Mucosa of stomach (tissue), 1 donor: ENCODE results near the gene MAGI2.

Source experiments
- H3K27me3 ChIP-seq: one replicate; pipeline ENCODE4 v1.7.0; 2013; ENCODE audit warnings: mild to moderate bottlenecking, low read length; ENCODE audit not compliant: control insufficient read depth, insufficient read depth
- H3K36me3 ChIP-seq: one replicate; pipeline ENCODE4 v1.7.0; 2013; ENCODE audit warnings: low read length; ENCODE audit not compliant: control insufficient read depth, insufficient read depth
- H3K4me1 ChIP-seq: one replicate; pipeline ENCODE4 v1.7.0; 2013; ENCODE audit warnings: mild to moderate bottlenecking, low read length; ENCODE audit not compliant: control insufficient read depth, insufficient read depth
- H3K4me3 ChIP-seq: one replicate; pipeline ENCODE4 v1.7.0; 2013; ENCODE audit warnings: low read length
- H3K9ac ChIP-seq: one replicate; pipeline ENCODE4 v1.7.0; 2013; ENCODE audit warnings: mild to moderate bottlenecking, low read length, moderate library complexity
- H3K9me3 ChIP-seq: one replicate; pipeline ENCODE4 v1.7.0; 2013; ENCODE audit warnings: mild to moderate bottlenecking, low read length, moderate library complexity; ENCODE audit not compliant: control insufficient read depth
- donor health status: Pancreatic carcinoma.

Gene MAGI2

DNA sequence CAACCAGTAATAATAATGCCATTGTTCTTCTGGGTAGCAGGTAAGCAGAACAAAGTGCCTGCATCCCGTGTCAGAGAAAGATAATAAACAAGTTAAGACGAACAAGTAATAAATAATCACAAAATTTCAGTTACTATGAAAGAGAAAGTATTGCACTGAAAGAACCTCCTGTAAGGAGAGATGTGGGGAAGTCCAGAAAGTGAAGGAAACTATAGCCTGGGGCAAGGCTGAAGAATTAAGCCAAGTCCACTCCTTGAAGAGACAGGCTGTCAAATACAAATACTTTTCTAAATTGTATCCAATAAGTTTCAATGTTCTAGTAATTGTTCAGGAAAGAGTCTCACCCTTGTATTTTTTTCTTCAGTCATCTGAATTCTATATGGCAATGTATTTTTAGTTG, 611.4 kb downstream of the MAGI2 start:
- H3K4me1 ChIP-seq = no peaks in the 10 kb centered on the region
- no peak overlapping the region for H3K4me3 ChIP-seq
- H3K9me3 ChIP-seq = no peaks in the 10 kb centered on the region
- H3K36me3 ChIP-seq = no peaks in the 10 kb centered on the region
- H3K27me3 ChIP-seq = no peaks in the 10 kb centered on the region
- no peak overlapping the region for H3K9ac ChIP-seq

GRCh38 chr7:78835897-78836296, 617.6 kb downstream of the MAGI2 start:
- no peaks in the 10 kb centered on the region for H3K36me3 ChIP-seq
- no peaks in the 10 kb centered on the region for H3K9me3 ChIP-seq
- no peaks in the 10 kb centered on the region for H3K27me3 ChIP-seq

DNA sequence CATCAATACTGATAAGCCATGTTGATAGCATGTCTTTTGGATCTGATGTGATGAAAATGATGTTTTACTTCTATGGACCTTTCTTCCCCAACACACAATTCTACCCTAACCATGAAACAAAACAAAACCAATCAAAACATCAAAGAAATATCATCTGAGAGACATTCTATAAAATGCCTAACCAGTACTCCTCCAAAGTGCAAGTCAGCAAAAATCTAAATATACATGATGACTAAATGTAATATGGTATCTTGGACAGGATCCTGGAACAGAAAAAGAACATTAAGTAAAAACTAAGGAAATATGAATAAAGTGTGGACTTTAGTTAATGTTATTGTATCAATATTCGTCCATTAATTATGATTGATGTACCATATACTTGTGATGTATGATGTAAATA, 625.1 kb downstream of the MAGI2 start:
- Histone ChIP-seq H3K27me3 (no peaks in the 10 kb centered on the region), H3K36me3 (no peaks in the 10 kb centered on the region), H3K4me1 (no peaks in the 10 kb centered on the region), H3K4me3 (no peak overlapping the region), H3K9ac (no peak overlapping the region), H3K9me3 (no peaks in the 10 kb centered on the region)

More at GRCh38 chr7:78835897-78836296, 617.6 kb downstream of the MAGI2 start:
- Histone ChIP-seq H3K4me3 (no peak overlapping the region), H3K4me1 (no peaks in the 10 kb centered on the region), H3K9ac (no peak overlapping the region)

DNA sequence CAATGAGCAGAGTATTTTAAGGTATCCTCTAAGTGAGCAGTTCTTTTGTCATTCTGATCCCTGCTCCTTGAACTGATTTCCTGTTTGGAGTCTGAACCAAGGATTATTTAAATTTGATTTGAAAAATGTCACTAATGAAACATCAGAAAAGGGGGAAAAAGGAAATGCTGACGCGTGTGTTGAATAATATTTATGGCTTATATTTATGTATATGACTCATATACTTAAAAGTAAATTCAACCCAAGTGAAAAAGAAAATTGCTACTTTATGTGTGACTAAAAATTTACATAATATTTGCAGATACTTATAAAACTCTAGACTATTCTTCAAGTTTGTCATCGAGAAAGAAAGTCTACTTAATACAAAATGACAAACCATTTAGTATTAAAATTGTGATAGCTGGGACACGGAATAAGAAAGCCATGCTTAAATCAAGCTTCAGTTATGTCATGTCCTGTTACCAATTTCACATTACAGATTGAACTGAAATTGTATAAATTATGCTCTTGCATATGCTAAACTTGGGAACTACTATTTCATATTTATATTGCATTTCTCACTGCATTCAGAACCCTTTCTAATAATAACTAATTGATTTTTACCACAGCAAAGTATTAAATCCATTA, 649.9 kb downstream of the MAGI2 start:
- Histone ChIP-seq H3K9ac (no peak overlapping the region), H3K4me3 (no peak overlapping the region), H3K4me1 (no peaks in the 10 kb centered on the region), H3K9me3 (no peaks in the 10 kb centered on the region), H3K36me3 (no peaks in the 10 kb centered on the region), H3K27me3 (no peaks in the 10 kb centered on the region)

- no peaks in the 10 kb centered on the region for H3K4me1 ChIP-seq
- H3K4me3 ChIP-seq = no peak overlapping the region
- no peak overlapping the region for H3K9ac ChIP-seq
- no peaks in the 10 kb centered on the region for H3K27me3 ChIP-seq
- no peaks in the 10 kb centered on the region for H3K36me3 ChIP-seq
- H3K9me3 ChIP-seq = no peaks in the 10 kb centered on the region
Observed at GRCh38 chr7:78794101-78794500, 659.4 kb downstream of the MAGI2 start.

GRCh38 chr7:78792624-78793023, 660.8 kb downstream of the MAGI2 start:
- H3K36me3 ChIP-seq = no peaks in the 10 kb centered on the region
- no peak overlapping the region for H3K4me3 ChIP-seq
- H3K27me3 ChIP-seq = no peaks in the 10 kb centered on the region
- no peak overlapping the region for H3K9ac ChIP-seq
- H3K4me1 ChIP-seq = no peaks in the 10 kb centered on the region
- H3K9me3 ChIP-seq = no peaks in the 10 kb centered on the region

DNA sequence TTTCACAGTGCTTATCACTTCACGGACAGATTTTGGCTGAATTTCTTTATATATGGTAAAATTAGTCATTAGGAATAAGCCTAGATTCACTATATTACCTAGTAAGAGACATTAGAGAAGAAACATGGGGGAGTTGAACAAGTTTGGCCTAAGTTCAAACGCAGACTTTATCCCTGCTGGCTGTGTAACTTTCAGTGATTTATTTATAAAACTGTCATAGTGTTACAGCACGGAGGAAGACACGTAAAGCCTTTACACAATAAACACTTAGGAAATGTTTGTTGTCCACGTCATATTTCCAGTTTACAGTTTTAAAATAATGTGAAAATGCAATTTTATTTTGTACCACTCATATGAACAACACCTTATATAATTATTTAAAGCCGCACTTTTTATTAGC, 661.5 kb downstream of the MAGI2 start:
- no peaks in the 10 kb centered on the region for H3K4me1 ChIP-seq
- H3K9me3 ChIP-seq = no peaks in the 10 kb centered on the region
- no peak overlapping the region for H3K4me3 ChIP-seq
- H3K9ac ChIP-seq = no peak overlapping the region
- H3K36me3 ChIP-seq = no peaks in the 10 kb centered on the region
- no peaks in the 10 kb centered on the region for H3K27me3 ChIP-seq

DNA sequence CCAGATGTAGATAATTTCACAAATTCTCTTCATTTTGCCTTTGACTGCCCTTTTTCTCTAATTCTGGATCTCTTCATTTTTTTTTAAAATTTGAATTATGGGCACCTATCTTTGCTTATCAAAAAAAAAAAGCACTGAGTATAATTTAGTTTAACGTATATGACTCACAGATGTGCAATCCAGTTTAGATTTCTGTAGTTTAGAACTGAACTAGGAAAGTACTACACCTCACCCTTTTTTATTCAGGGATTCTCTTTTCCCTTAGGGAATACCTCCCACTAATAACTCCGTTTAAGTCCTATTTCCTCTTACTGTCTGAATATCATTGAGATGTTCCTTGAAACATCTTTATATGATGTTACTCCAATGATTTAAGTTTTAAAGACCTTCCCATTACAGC, 665.0 kb downstream of the MAGI2 start:
- Histone ChIP-seq H3K36me3 (no peaks in the 10 kb centered on the region), H3K27me3 (no peaks in the 10 kb centered on the region), H3K4me1 (no peaks in the 10 kb centered on the region), H3K9me3 (no peaks in the 10 kb centered on the region), H3K4me3 (no peak overlapping the region), H3K9ac (no peak overlapping the region)

- H3K36me3 ChIP-seq = no peaks in the 10 kb centered on the region
- H3K4me3 ChIP-seq = no peak overlapping the region
- no peak overlapping the region for H3K9ac ChIP-seq
- no peaks in the 10 kb centered on the region for H3K4me1 ChIP-seq
- no peaks in the 10 kb centered on the region for H3K27me3 ChIP-seq
- H3K9me3 ChIP-seq = no peaks in the 10 kb centered on the region
Observed at GRCh38 chr7:78787854-78788253, 665.6 kb downstream of the MAGI2 start.

DNA sequence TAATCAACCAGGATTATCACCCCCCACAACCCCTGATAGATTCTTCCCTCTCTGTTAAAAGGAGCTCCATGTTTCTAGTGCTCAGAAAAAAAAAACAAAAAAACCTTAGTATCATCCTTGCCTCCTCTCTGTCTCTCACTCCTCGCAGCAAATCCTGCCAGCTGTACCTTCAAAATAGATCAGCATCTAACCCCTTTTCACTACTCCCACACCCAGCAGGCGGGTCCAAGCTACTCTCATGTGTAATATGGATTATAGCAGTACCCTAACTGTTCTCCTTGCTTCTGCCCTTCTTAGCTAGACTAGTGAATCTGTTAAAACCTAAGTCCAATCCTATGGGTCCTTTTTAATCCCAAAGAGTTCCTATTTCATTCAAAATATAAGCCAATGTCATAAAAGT, 667.4 kb downstream of the MAGI2 start:
- no peaks in the 10 kb centered on the region for H3K36me3 ChIP-seq
- no peak overlapping the region for H3K4me3 ChIP-seq
- H3K9me3 ChIP-seq = no peaks in the 10 kb centered on the region
- no peaks in the 10 kb centered on the region for H3K27me3 ChIP-seq
- H3K4me1 ChIP-seq = no peaks in the 10 kb centered on the region
- H3K9ac ChIP-seq = no peak overlapping the region

- Histone ChIP-seq H3K36me3 (no peaks in the 10 kb centered on the region), H3K4me3 (no peak overlapping the region), H3K9me3 (no peaks in the 10 kb centered on the region), H3K4me1 (no peaks in the 10 kb centered on the region), H3K9ac (no peak overlapping the region), H3K27me3 (no peaks in the 10 kb centered on the region)
Observed at GRCh38 chr7:78783179-78783962, 670.1 kb downstream of the MAGI2 start.

DNA sequence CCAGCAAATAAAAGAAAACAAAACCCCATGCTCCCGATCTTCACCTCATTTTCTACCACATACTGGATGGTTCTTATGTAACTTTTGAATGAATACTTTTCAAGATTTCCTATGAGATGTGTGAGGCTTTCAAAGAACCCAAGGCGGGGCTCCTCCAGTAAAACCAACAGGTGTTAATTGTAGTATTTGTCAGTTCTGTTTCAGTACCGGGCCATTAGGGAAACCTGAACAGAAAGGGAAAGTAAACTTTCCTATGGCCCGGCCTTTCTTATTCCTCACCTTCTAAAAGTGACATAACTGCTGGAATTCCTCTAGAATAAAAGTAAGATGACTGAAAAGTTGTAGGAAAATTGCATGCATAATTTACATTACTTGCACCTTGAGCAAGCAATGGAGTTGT, 672.9 kb downstream of the MAGI2 start:
- Histone ChIP-seq H3K9ac (no peak overlapping the region), H3K4me1 (no peaks in the 10 kb centered on the region), H3K36me3 (no peaks in the 10 kb centered on the region), H3K9me3 (no peaks in the 10 kb centered on the region), H3K27me3 (no peaks in the 10 kb centered on the region), H3K4me3 (no peak overlapping the region)
